GOT3 (cell line): Measurements from ENCODE around the gene PRDX6.
A peak's percentile ranks its signal among the peaks of the same experiment; 100 is the strongest.
"Not testable (repeated sequence)": the region's sequence is repeated elsewhere in the genome, so short reads cannot be mapped to it uniquely, and the experiment has no call there.

ENCODE experiments used
- DNase-seq: peaks from one replicate; lab custom pipeline; 2025; ENCODE audit warnings: mixed read lengths; lab: John Stamatoyannopoulos, UW

The PRDX6 gene

DNA sequence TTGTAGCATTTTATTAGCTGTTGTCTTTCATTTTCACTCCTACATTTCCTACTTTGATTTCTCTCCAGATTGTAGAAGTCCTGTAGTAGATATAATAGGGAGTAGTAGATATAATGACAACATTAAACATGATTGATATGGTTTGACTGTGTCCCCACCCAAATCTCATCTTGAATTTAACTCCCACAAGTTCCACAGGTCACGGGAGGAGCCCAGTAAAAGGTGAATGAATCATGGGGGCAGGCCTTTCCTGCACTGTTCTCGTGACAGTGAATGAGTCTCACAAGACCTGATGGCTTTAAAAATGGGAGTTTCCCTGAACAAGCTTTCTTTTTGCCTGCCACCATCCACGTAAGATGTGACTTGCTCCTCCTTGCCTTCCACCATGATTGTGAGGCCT is 7.5 kb upstream of the PRDX6 start:
- no peak for DNase-seq

DNA sequence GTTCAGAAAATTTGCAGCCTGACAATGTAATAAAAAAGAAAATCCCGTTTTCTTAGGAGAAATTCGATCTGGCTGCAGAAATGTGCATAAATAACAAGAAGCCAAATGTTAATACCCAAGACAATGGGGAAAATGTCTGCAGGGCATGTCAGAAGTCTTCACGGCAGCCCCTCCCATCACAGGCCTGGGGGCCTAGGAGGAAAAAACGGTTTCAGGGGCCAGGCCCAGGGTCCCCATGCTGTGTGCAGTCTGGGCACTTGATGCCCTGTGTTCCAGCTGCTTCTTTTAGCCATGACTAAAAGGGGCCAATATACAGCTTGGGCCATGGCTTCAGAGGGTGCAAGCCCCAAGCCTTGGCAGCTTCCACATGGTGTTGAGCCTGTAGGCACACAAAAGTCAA is 6.5 kb upstream of the PRDX6 start:
- DNase-seq = no peak

DNA sequence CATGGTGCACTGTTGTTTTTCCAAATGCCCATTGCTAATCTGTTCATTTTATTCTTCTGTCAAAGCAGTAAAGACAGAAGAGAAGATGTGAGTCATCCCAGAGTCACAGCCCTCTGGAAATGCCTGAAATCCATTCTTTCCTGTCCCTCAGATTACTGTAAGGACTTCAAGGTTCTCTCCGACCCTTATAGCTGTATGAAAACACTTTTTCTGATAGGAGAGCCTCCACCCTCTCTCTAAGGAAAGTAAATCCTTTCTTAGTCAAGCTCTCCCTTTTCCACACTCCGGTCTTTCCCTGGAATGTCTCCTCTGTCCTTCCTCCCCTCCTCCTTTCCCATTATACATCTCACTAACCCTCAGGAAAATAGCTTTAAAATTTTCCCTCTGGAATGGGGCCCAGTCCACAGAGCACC is 3.5 kb upstream of the PRDX6 start:
- DNase-seq = no peak

DNA sequence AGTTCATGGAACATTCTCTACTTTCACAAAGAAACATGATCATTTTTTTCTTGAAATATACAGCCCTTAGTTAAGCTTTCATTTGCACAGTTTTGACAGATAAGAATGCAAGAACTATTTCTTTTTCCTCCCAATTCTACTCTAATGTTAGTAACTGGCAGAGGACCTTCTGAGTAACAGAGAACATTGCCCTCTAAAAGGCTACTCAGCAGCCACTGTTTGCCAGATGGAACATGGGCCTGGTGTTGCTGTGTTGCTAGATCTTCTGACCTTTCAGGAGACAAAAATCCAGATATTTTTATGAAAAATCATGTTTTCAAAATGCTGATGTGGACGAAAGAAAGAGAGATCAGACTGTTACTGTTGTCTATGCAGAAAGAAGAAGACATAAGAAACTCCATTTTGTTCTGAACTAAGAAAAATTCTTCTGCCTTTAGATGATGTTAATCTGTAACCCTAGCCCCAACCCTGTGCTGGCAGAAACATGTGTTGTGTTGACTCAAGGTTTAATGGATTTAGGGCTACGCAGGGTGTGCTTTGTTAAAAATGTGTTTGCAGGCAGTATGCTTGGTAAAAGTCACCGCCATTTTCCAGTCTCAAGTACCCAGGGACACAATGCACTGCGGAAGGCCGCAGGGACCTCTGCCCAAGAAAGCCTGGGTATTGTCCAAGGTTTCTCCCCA is 2.9 kb upstream of the PRDX6 start:
- no peak for DNase-seq

DNA sequence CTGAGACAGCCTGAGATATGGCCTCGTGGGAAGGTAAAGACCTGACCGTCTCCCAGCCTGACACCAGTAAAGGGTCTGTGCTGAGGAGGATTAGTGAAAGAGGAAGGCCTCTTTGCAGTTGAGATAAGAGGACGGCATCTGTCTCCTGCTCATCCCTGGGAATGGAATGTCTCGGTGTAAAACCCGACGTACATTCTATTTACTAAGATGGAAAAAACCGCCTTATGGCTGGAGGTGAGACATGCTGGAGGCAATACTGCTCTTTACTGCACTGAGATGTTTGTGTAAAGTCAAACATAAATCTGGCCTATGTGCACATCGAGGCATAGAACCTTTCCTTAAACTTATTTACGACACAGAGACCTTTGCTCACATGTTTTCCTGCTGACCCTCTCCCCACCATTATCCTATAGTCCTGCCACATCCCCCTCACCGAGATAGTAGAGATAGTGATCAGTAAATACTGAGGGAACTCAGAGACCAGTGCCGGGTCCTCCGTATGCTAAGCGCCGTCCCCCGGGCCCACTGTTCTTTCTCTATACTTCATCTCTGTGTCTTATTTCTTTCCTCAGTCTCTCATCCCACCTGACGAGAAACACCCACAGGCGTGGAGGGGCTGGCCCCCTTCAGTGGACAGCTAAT is 2.2 kb upstream of the PRDX6 start:
- DNase-seq = not testable (repeated sequence)

DNA sequence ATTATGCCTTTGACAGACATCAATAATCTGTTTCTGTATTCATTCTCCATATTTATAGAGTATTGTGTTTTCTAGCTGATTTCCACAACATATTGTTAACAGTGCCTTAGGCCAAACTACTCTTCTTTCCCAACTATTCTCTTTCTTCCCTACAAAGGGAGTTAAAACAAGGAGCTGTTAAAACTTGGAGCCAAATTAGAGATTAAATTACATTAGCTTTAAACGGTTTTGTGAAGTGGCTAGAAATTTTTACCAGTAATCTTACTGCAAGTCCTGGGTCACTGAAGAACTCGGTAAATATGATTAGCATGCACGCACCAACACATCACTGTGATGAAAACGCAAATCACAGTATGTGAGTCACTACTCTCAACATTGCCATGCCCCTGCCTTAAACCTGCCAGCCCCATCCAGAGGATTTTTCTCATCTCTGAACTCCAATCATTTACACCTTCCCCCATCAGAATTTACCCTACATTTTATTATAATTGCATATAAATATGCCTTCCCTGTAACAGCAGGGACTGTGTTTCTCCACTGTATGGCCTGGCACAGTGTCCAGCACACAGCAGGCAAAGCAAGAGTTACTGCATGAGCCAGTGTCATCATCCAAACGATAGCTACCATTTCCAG is 1.5 kb upstream of the PRDX6 start:
- no peak for DNase-seq

DNA sequence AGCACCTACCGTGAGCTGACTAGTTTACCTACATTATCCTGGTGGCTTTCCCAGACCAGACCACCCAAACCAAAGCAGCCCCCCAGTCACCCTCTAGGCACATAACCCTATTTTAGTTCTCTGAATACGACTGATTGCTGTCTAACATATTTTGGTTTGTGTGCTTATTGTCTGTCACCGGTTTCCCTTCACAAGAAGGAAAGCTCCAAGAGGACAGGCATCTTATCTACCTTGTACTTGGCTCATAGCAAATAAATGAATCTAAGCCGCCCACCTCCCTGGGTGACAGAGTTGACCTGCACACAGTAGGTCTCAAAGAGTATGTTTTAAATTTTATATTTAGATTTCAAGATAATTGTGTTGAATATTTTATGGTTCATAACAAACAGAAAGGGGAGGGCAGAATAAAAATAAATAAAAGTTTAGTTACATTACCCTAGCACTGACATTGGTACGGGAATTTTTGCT is 904 bp upstream of the PRDX6 start:
- DNase-seq = no peak

DNA sequence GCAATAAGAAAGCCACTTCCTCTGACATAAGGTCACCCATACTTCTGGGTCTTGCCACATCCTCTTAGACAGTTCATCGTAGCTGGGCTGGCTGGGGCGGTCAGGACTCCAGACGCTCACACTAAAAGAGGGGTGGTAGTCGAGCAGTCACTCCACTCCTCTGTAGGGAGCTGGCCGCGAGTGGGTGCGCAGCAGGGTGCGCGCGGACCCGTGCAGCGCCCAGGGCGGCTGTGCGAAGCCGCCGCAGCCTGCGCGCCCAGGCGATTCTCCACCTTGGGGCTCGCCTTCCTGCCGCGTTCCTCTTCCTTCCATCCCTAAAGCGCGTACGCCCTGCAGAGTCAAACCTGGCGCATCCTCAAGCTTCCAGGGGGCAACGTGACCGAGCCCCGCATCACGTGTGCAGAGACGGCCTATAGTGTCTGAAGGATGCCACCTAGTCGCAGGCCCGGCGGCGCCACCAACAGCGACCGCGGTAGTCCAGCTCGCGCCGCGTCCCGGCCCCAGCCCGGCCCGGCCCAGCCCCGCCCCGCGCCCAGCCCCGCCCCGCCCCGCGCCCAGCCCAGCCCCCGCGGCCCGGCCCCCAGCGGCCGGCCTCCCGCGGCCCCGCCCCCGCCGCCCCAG is 360 bp upstream of the PRDX6 start:
- DNase-seq = peak; percentile 99

DNA sequence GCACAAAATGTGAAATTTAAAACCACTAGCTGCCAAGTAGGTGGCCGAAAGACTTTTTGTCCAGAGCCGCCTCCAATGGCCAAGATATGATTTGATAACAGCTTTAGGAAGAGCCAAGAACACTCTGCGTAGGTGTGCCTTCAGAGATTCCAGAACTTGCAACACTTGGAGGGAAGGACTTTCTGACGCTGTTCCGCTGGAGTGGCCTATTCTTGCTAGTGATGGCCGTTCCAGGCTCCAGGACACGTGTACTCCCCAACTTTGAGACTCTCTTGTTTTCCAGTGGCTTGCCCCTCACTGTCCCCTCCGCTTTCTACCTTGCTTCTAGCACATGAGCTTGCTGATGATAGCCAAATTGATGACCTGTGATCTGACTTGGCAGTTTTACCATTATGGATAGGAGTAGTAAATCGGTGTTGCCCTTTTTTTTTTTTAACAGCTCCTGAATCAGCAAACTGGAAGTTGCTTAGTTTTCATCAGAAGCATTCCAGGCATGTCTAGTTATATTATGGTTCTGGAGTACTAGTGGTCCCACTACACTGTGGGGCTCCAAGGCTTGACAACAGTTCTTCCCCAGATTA is 1.0 kb downstream of the PRDX6 start:
- peak; percentile 83 for DNase-seq

DNA sequence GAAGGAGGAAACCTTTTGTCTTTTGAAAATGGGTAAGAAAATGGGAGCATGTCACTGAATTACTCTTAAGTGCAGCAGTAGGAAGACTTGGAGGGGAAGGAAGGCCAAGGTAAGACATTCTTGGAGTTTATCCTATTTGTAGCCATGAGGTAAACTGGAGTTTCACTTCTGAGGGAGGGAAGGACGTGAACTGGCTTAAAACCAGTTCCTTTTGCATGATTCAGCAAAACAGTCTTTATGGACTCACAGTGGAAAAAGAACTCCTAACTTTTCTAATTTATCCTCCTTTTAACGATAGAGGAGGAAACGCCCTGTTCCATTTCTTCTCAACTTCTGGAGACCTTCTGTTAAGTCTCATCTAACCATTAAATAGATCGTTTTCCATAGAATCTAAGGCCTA is 2.5 kb downstream of the PRDX6 start:
- no peak for DNase-seq

DNA sequence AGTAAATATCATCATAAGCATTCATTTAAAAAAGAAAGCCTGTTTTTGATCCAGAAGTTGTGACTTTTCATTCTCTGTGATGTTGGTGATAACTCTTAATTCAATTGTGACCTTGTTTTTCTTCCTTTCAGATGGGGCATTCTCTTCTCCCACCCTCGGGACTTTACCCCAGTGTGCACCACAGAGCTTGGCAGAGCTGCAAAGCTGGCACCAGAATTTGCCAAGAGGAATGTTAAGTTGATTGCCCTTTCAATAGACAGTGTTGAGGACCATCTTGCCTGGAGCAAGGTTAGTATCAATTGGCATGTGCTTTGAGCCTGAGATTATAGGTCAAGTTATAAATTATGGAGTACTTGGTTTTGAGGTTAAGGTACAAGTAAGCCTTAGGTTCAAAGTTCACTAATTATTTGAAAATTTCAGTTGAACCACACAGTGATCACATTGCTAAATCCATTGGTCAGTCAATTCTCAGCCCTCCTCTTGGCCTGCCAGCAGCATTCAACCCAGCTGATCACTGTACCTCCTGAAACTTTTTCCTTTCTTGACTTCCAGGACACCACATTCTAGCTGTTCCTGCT is 4.1 kb downstream of the PRDX6 start:
- DNase-seq = no peak

DNA sequence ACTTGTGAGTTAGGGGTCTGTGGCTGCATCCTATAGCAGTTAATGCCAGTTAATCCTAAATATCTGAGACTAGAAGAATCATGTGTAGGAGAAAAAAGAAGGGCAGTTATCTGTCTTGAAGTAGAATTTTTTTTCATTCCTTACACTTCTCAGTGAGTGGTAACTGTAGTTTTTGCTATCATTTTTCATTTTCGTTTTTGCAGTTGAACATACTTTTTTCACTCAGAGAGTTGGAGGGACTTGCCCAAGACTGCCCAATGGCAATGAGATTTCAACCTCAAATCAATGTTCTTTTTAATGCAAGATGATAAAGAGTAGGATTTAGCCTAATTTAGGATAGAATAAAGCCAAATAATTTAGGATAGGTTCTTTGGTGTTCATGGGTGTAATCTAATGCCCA is 5.5 kb downstream of the PRDX6 start:
- DNase-seq = no peak

DNA sequence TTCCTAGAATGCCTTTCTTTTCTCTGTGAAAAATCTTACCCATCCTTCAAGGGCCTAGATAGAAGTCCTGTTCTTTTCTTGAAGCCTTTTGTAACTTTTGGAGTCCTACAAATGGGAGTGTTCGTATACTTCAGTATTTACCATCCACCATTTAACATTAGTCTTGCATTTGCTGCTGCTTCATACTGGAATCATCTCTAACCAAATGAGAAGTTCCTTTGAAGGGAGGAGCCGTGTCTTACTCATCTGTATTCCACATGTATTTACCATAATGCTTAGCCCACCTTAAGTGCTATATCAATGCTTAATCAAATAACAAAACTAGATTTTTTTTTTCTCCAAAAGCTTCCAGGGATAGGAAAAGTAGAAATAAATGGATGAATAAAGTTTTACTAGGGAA is 7.1 kb downstream of the PRDX6 start:
- DNase-seq = no peak

DNA sequence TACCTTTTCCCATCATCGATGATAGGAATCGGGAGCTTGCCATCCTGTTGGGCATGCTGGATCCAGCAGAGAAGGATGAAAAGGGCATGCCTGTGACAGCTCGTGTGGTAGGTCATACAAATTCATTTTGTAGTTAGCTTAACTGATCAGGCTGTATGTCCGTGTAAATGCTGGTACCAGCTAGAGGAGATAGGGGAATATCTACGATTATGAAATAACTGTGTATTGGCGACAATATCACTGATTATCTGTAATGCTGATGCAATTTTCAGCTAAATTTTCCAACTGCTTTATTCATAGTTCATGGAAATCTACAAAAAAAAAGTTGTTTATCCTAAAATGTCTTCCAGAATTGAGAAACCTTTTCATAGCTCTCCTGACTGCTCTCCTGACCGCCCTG is 8.3 kb downstream of the PRDX6 start:
- no peak for DNase-seq

DNA sequence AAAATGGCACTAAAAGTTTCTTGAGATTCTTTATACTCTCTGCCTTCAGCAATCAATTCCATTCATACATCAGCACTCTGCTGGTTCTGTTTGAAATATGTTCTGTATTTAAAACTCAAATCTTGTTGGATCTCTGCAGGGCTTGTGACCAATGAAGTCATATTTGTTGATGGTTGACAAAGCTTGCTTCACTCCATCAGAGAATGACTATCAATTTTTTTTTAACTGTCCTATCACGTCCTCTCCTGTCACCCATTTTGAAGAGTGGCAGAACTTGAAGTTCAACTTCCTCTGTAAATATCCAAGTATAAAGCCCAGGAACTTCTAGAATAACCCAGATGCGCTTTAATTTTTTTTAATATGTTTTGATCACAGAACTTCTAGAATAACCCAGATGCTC is 10.9 kb downstream of the PRDX6 start:
- DNase-seq = no peak

DNA sequence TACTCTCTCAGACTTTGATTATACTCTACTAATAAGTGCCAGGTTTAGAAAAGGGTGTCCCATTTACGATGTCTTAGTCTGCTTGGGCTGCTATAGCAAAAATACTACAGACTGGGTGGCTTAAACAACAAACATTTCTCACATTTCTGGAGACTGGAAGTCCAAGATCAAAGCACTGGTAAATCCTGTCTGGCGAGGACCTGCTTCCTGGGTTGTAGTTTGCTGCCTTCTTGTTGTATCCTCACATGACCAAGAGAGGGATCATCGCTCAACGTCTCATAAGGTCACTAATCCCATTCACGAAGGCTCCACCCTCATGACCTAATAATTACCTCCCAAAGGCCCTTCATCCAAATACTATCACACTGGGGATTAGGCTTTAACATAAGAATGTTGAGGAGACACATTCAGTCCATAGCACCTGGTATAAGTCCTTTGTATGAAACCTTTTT is 12.0 kb downstream of the PRDX6 start:
- no peak for DNase-seq

DNA sequence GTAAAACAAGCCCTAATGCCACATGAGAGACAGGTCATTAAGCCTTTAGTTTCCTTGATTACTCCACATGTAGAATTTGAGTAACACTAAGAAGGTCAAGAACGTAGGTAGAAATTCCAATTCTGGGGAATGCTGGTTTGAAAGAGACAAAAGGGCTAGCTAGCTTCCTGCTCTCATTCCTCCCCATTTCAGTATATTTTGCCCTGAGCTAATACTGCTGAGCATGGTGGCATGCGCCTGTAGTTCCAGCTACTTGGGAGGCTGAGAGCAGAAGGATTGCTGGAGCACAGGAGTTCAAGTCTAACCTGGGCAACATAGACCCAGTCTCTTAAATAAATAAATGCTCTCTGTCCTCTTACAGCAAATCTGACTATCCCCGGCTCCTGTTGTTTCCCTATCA is 12.8 kb downstream of the PRDX6 start:
- DNase-seq = no peak

DNA sequence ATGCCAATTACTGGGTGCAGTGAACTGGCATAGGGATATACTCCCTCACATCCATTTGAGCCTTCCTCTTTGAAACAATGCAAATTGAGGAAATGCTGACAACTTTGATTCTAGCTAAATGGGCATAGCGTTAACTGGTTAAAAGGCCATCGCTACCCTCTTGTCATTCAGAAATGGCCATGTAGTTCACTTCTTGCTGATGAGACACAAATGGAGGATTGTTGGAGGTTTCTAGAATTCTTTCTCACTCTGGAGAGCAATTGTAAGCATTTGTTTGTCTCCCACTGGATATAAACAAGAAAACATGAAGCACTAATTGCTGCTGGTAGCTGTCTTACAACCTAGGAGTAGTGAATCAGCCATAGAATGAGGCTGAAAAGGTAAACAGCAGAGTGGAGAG is 14.4 kb downstream of the PRDX6 start:
- DNase-seq = no peak

DNA sequence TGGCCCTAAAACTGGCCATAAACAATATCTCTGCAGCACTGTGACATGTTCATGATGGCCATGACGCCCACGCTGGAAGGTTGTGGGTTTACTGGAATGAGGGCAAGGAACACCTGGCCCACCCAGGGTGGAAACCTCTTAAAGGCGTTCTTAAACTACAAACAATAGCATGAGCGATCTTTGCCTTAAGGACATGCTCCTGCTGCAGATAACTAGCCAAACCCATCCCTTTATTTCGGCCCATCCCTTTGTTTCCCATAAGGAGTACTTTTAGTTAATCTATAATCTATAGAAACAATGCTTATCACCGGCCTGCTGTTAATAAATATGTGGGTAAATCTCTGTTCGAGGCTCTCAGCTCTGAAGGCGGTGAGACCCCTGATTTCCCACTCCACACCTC is 16.0 kb downstream of the PRDX6 start:
- DNase-seq = not testable (repeated sequence)

DNA sequence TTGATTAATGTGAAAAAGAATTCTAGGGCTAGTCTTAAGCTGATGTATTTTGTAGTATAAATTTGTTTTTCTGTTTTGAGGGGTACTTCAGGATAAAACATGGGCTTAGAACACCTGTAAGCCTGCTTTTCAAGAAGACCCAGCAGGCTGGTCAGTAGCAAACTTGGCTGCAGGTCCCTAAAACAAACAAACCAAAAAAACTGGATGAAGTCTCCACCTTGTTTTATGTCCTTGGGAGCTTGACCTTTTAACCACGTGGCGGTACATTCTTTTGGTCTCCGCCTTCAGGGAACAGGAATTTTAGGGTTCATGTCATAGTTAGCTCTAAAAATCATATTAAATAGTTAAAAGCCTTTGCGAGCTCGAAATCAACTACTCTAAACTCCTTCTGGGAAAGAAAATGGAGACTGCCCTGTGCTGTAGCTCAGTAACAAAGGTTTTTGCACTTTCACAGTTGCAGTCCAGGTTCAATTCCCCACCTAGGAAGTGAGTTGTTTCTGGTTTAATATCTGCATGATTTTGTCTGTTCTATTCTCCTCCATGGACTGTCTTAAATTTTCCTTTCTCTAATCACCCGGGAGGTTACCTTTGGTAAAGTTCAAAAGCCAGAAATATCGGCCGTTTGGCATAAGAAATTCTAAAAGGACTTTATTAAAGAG is 18.6 kb downstream of the PRDX6 start:
- DNase-seq = no peak

DNA sequence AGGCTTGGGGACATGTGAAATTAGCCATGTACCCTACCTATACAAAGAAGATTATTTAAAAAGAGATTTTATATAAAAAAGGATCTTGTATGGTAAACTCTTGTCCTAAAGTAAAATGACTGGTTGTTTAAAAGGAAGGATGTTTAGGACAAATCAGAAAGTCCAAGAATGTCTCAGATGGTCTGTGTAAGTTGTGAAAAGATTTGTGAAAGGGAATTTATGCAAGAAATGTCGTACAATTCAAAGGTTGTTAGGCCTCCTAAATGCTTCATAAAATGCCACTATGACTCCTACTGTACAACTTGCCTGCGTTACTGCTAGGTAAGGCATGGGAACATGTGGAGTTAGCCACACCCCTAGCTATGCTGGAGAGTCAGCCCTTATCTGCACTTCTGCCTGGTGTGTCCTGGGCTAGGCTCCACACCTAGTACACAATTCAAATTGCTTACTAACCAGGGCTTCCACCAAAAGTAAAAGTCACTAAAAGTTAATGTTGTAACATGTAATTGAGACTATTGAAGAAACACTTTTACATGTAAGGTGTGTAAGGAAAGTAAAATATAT is 19.7 kb downstream of the PRDX6 start:
- no peak for DNase-seq
